Endothelial cell of umbilical vein (primary cell): ENCODE results near the gene TMEM41B. TPM values are rescaled to one million over a fixed set of nuclear protein-coding genes. Genes with fewer than 3 reads are reported as not detected.
"Not testable (repeated sequence)": the region's sequence is repeated elsewhere in the genome, so short reads cannot be mapped to it uniquely, and the experiment has no call there.

ENCODE experiments used
- BruUV-seq: library from RNA; stranded (reverse); fragments of 400-500 nt; replicated peaks from 2 replicates; lab custom pipeline; 2021; lab: Mats Ljungman, UMichigan
- CTCF ChIA-PET: fragments of 300-600, 350-600 bp; sonication (Branson Sonifier 250); formaldehyde crosslinking; loops from one replicate; lab custom pipeline; 2021; ENCODE audit warnings: antibody characterized with exemption, inconsistent platforms; lab: Charles Lee
- POLR2A ChIA-PET: fragments of 300-600, 350-600 bp; sonication (Branson Sonifier 250); formaldehyde crosslinking; loops from one replicate; lab custom pipeline; 2021; ENCODE audit warnings: antibody characterized with exemption, inconsistent platforms; lab: Charles Lee
- DNase-seq: peaks from one replicate; pipeline ENCODE4 v3.0.0-alpha.2; 2011; ENCODE audit warnings: low read depth, low spot score
- FAIRE-seq: peaks from 2 replicates; lab custom pipeline; 2011; peaks lifted over from hg19 to GRCh38; lab: Jason Lieb, UNC
- H2AFZ ChIP-seq: 2 replicates; pipeline ENCODE4 v1.6.0; 2012; ENCODE audit warnings: low read depth, low read length, control low read depth, inconsistent platforms
- H3K27ac ChIP-seq: 2 replicates; pipeline ENCODE4 v1.5.1; 2011; ENCODE audit warnings: low read depth, mild to moderate bottlenecking, control low read depth, low read length, moderate library complexity; ENCODE audit not compliant: insufficient read depth
- H3K27me3 ChIP-seq, 2 experiments: 2 replicates each; pipeline versions ENCODE4 v1.6.0 to v1.6.1; 2011; ENCODE audit warnings: low read length in 2 of 2, mixed read lengths in 1 of 2; ENCODE audit not compliant: control insufficient read depth in 2 of 2, insufficient read depth in 2 of 2
- H3K36me3 ChIP-seq, 2 experiments: 2 replicates in 1 of 2; 3 replicates in 1 of 2; pipeline ENCODE4 v1.5.1; 2011; ENCODE audit warnings: low read length in 2 of 2, mild to moderate bottlenecking in 1 of 2, moderate library complexity in 1 of 2; ENCODE audit not compliant: control insufficient read depth in 2 of 2, insufficient read depth in 2 of 2; ENCODE audit errors: extremely low read depth in 1 of 2
- H3K4me1 ChIP-seq: 3 replicates; pipeline ENCODE4 v1.5.1; 2011; ENCODE audit warnings: mild to moderate bottlenecking, low read length; ENCODE audit not compliant: control insufficient read depth, insufficient read depth; ENCODE audit errors: extremely low read depth
- H3K4me2 ChIP-seq: 2 replicates; pipeline ENCODE4 v1.6.1; 2011; ENCODE audit warnings: low read length, control low read depth, mixed read lengths; ENCODE audit not compliant: insufficient read depth
- H3K4me3 ChIP-seq, 3 experiments: fragments of 200-600 bp in 1 of 3; sonication (generic), shearing (Covaris generic) in 1 of 3; replicated peaks in 1 of 3; 2 replicates each; pipeline ENCODE4 v1.5.1; 2011 to 2016; ENCODE audit warnings: control low read depth in 3 of 3, low read length in 3 of 3, mild to moderate bottlenecking in 2 of 3, inconsistent platforms in 1 of 3, low read depth in 1 of 3, moderate library complexity in 1 of 3; ENCODE audit not compliant: insufficient read depth in 1 of 3
- H3K79me2 ChIP-seq: 2 replicates; pipeline ENCODE4 v1.6.0; 2012; ENCODE audit warnings: low read length, inconsistent platforms; ENCODE audit not compliant: control insufficient read depth, insufficient read depth
- H3K9ac ChIP-seq: replicated peaks from 2 replicates; pipeline ENCODE3; 2011; ENCODE audit warnings: low read length, control low read depth; ENCODE audit not compliant: insufficient read depth; ENCODE audit errors: extremely low read depth
- H3K9me1 ChIP-seq: replicated peaks from 3 replicates; pipeline ENCODE4 v1.6.0; 2011; ENCODE audit warnings: mild to moderate bottlenecking, low read length; ENCODE audit not compliant: control insufficient read depth, insufficient read depth; ENCODE audit errors: extremely low read depth
- H3K9me3 ChIP-seq: replicated peaks from 2 replicates; pipeline ENCODE4 v1.5.1; 2012; ENCODE audit warnings: low read length, inconsistent platforms; ENCODE audit not compliant: control insufficient read depth, insufficient read depth
- H4K20me1 ChIP-seq: replicated peaks from 2 replicates; pipeline ENCODE3; 2011; ENCODE audit warnings: mild to moderate bottlenecking, low read length; ENCODE audit not compliant: control insufficient read depth, insufficient read depth; ENCODE audit errors: extremely low read depth
- GATA2 ChIP-seq: IDR thresholded peaks from 2 replicates; pipeline ENCODE4 v1.7.0; 2011; ENCODE audit warnings: low read depth, mild to moderate bottlenecking, moderate library complexity, mixed read lengths, low read length; ENCODE audit not compliant: insufficient read length, insufficient read depth
- POLR2A ChIP-seq: IDR thresholded peaks from 2 replicates; pipeline ENCODE4 v1.6.1; 2012; ENCODE audit warnings: low read depth, mild to moderate bottlenecking, control low read depth, low read length
- dilution Hi-C: fragments of 300-500 bp; cut with MboI; formaldehyde crosslinking; loops from one replicate; pipeline ENCODE4 v1.15.0; 2019; ENCODE audit warnings: low sequenced_read_pairs; ENCODE audit not compliant: extremely low pct_ligation_motif_present
- intact Hi-C: fragments of 100-400 bp; cut with micrococcal nuclease; formaldehyde crosslinking; loops from one replicate; pipeline ENCODE4 v1.10.0; 2022
- polyA plus RNA-seq, 4 experiments: library from polyadenylated mRNA; depleted of rRNA in 3 of 4; stranded (reverse) in 3 of 4; unstranded in 1 of 4; fragments of >200 nt; gene quantifications; 2 replicates each; pipeline versions ENCODE4 v1.2.1 to v1.2.3, GENCODE V29; 2011 to 2012; ENCODE audit warnings: missing spikeins in 1 of 4
- total RNA-seq: library from RNA; stranded (reverse); gene quantifications from 2 replicates; pipeline ENCODE4 v1.2.3, GENCODE V29; 2021

Gene TMEM41B
- total and polyA plus RNA-seq, 2 donors (not counting 3 experiments of a cell fraction or from before 2014, with no cell fraction given), result 16.6 to 39.0 TPM

DNA sequence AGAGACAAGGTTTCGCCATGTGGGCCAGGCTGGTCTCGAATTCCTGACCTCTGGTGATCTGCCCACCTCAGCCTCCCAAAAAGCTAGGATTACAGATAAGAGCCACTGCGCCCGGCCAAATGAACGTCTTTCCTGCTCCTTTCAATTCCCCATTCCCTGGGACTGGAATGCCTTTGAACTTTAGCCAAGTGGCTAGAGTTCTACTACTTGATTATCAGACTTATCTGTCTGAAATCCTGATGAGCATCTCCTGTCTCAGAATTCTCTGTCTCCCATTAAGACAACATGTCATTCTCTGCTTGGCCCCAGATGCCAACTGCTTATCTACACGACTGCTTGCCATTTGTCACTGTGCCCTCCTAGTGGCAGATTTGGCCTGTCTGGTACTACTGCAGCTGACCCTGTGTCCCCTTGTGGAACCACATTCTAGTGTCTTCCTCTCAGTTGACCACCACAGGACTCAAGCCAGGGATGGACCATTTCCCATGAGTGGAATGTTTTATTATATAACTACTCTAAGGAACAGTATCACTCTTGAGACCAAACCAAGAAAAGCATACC is 37.0 kb upstream of the TMEM41B start:
- POLR2A ChIA-PET, result no interaction called here
- no TSS peak for BruUV-seq
- dilution Hi-C loops, result no loop called here

DNA sequence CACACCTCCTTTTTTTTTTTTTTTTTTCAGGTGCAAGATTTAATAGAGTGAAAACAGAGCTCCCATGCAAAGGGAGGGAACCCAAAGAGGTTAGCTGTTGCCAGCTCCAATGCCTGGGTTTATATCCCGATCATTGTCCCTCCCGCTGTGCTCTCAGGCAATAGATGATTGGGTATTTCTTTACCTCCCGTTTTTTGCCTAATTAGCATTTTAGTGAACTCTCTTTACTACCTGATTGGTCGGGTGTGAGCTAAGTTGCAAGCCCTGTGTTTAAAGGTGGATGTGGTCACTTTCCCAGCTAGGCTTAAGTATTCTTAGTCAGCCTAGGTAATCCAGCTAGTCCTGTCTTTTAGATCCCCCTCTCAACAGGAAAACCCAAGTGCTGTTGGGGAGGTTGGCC is 33.4 kb upstream of the TMEM41B start:
- H2AFZ ChIP-seq, H3K9ac ChIP-seq, BruUV-seq, H3K4me1 ChIP-seq, H3K27me3 ChIP-seq, H3K4me3 ChIP-seq, H3K36me3 ChIP-seq, H3K79me2 ChIP-seq, H3K9me1 ChIP-seq, intact Hi-C loops, H3K27ac ChIP-seq, DNase-seq, POLR2A ChIA-PET, H3K4me2 ChIP-seq, FAIRE-seq, dilution Hi-C loops, H4K20me1 ChIP-seq, H3K9me3 ChIP-seq: not testable (repeated sequence)
- CTCF ChIA-PET, result interaction anchor here (0.8 to 1.5 kb wide), 2 partner anchors 16 to 340 kb away, joined by 3 read pairs; no protein-coding TSS in a partner anchor

More for the DNA sequence above, 37.0 kb upstream of the TMEM41B start:
- no peak for DNase-seq
- Histone ChIP-seq H3K27ac (no peak overlapping the region), H3K9ac (no peak overlapping the region), H4K20me1 (no peaks in the 10 kb centered on the region), H3K36me3 (no peaks in the 10 kb centered on the region), H3K79me2 (no peaks in the 10 kb centered on the region), H3K4me3 (no peak overlapping the region), H2AFZ (no peak overlapping the region), H3K4me2 (no peak overlapping the region), H3K9me3 (no peaks in the 10 kb centered on the region), H3K4me1 (no peaks in the 10 kb centered on the region), H3K27me3 (no peaks in the 10 kb centered on the region), H3K9me1 (no peaks in the 10 kb centered on the region)
- intact Hi-C loops, result no loop called here
- CTCF ChIA-PET, result no interaction called here
- TF ChIP-seq POLR2A, result no peak
- TF ChIP-seq GATA2, result no peak
- no peak for FAIRE-seq
